ENCODE results near the gene NUPR1. TPM values are rescaled to one million over a fixed set of nuclear protein-coding genes. Genes with fewer than 3 reads are reported as not detected.

Gene NUPR1
- total and polyA plus RNA-seq, 2 of the 13 experiments (the other 11 are each of a cell fraction or from before 2014, with no cell fraction given) = 18.0 to 25.6 TPM

- TF ChIP-seq ZNF800 (CRISPR knock-in tag; IDR thresholded peaks at IDR 0.05) = no peak
- TF ChIP-seq SMARCC2 (IDR thresholded peaks at IDR 0.05) = no peak
- TF ChIP-seq ZFP91 (CRISPR knock-in tag; IDR thresholded peaks at IDR 0.05; ENCODE audit: borderline replicate concordance) = no peak
- no peak for TF ChIP-seq NFKBIZ (CRISPR knock-in tag; IDR thresholded peaks at IDR 0.05)
- TF ChIP-seq PLSCR1 (CRISPR knock-in tag; IDR thresholded peaks at IDR 0.05; ENCODE audit: borderline replicate concordance) = no peak
- no peak for TF ChIP-seq ZNF276 (CRISPR knock-in tag; IDR thresholded peaks at IDR 0.05; ENCODE audit: low read depth)
- TF ChIP-seq ZNF83 (CRISPR knock-in tag; IDR thresholded peaks at IDR 0.05; ENCODE audit: borderline replicate concordance) = no peak
- no peak for TF ChIP-seq ZNF598 (CRISPR knock-in tag; IDR thresholded peaks at IDR 0.05; ENCODE audit: borderline replicate concordance)
These were observed 18.1 kb upstream of the NUPR1 start (continued) for GRCh38 chr16:28556914-28557320.
